GM19239 (cell line): ENCODE data around the gene COPS4.
A peak's percentile ranks its signal among the peaks of the same experiment; 100 is the strongest.

Experiments
- DNase-seq: peaks from one replicate; pipeline ENCODE4 v3.0.0; 2011; ENCODE audit warnings: low spot score; ENCODE audit not compliant: insufficient read length
- FAIRE-seq: peaks from 2 replicates; lab custom pipeline; 2011; peaks lifted over from hg19 to GRCh38; lab: Jason Lieb, UNC

Gene COPS4

DNA sequence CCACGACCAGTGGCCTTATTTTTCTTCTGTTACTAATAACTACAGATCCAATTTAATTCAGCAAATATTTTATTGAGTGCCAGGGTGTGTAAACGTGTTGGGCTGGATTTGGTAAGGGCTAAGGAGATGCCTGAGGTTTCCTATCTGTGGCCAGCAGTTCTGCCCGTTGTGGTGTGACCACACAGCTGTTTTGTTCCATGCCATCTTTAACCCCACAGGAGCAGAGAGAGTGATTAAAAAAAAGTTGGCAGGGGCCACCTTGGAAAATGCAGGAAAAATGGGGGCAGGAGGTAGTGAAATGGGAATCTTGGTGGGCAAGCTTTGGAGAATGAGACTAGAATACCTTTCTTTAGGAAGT lies 78.4 kb downstream of the COPS4 start:
- FAIRE-seq, result no peak
- no peak for DNase-seq

GRCh38 chr4:83114576-83114975 lies 79.6 kb downstream of the COPS4 start, which contains the start of gene PLAC8:
PLAC8 (minus strand) TSS chr4:83114729; CDS start chr4:83107921, 6,808 bp downstream.
- FAIRE-seq (peak; percentile 96), DNase-seq (no peak)

DNA sequence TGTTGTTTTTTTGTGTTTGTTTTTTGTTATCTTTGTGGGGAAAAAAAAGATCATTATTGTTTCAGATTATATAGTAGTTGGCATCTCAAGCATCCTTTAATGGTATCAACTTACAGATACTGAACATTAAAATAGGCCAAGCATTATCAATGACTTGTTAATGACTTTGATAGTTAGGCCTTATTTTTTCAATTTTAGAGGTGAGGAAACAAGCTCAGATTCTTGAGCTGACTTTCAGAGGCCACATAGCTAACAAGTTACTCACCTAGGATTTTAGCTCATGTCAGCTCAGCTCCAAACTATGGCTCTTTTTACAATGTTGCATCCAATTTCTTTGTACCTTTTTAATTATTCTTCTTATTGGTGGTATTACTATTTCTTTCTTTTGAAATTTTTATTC lies 80.0 kb downstream of the COPS4 start:
- no peak for FAIRE-seq
- DNase-seq, result no peak

DNA sequence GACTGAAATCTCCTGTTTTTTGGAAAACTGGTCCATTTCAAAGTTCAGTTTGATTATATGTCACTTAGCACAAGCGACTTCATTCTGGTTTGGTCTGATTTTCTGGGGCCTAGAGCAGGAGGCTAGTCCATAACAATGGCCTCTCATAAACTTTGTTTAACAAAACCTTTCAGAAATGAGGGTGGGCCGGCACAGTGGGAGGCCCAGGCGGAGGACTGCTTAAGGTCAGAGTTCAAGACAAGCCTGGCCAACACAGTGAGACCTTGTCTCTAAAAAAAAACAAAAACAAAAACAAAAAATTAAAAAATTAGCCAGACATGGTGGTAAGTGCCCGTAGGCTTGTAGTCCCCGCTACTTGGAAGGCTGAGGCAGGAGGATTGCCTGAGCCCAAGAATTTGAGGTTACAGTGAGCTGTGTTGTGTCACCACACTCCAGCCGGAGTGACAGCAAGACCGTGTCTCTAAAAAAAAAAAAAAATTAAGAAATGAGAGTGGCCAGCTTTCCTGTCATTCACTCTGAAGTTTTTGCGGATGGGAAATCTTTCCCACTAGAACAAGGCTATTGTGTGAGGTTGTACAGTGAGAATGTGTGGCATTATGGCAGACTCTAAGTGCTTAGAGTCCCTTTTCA lies 80.8 kb downstream of the COPS4 start:
- FAIRE-seq, result no peak
- DNase-seq, result no peak

- FAIRE-seq (no peak), DNase-seq (no peak)
Measured at GRCh38 chr4:83118869-83119268, 83.9 kb downstream of the COPS4 start.

- DNase-seq (no peak), FAIRE-seq (no peak)
Measured at GRCh38 chr4:83121246-83121645, 86.3 kb downstream of the COPS4 start.

DNA sequence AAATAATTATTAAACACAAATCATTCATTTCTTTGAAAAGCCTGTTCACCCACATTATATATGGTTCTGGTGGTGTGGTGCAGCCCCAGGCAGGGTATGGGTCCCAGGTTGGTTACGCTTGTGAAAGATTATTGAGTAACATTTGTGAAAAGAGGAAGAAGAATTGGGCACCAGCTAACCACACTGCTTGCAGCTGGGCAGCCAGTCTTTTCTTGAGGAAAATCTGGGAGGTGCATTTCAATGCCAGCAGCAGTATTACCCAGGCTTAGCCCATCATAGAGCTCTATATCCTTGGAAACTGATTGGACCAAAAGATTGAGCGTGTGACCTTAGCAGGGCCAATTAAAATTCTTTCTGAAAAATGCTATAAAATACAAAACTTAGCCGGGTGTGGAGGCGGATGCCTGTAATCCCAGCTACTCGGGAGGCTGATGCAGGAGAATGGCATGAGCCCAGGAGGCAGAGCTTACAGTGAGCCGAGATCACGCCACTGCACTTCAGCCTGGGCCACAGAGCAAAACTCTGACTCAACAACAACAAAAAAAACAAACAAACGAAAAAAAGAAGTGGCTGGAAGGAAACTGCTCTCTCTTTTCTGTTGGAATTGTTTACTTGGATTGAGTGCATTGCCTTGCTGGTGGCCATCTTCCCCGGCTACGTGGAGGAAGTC lies 89.3 kb downstream of the COPS4 start:
- FAIRE-seq, result peak; percentile 64
- DNase-seq, result no peak
